Ectodermal cell (in vitro differentiated cells): ENCODE results near the gene PRM1.

Experiments used
- H3K27ac ChIP-seq: 2 replicates; pipeline ENCODE4 v1.7.0; 2013; ENCODE audit warnings: mild to moderate bottlenecking, low read depth, low read length; ENCODE audit not compliant: insufficient read depth, poor library complexity, severe bottlenecking
- H3K27me3 ChIP-seq: 2 replicates; pipeline ENCODE4 v1.7.0; 2013; ENCODE audit warnings: mild to moderate bottlenecking, low read length; ENCODE audit not compliant: insufficient read depth, control insufficient read depth, poor library complexity, severe bottlenecking
- H3K36me3 ChIP-seq: one replicate; pipeline ENCODE4 v1.7.0; 2013; ENCODE audit warnings: low read length; ENCODE audit not compliant: control insufficient read depth, insufficient read depth
- H3K4me1 ChIP-seq: one replicate; pipeline ENCODE4 v1.7.0; 2013; ENCODE audit warnings: low read length; ENCODE audit not compliant: control insufficient read depth, insufficient read depth
- H3K4me3 ChIP-seq: 2 replicates; pipeline ENCODE4 v1.7.0; 2013; ENCODE audit warnings: low read depth, low read length, control low read depth; ENCODE audit not compliant: insufficient read depth
- H3K9me3 ChIP-seq: 2 replicates; pipeline ENCODE4 v1.7.0; 2013; ENCODE audit warnings: mild to moderate bottlenecking, low read length, moderate library complexity; ENCODE audit not compliant: control insufficient read depth
- WGBS, 2 experiments: methylation state at CpG; one replicate each; pipeline ENCODE4 v1.1.7; 2013; ENCODE audit warnings: missing lambda C conversion rate in 2 of 2; 5-methylcytosine and 5-hydroxymethylcytosine counted together

PRM1 gene

DNA sequence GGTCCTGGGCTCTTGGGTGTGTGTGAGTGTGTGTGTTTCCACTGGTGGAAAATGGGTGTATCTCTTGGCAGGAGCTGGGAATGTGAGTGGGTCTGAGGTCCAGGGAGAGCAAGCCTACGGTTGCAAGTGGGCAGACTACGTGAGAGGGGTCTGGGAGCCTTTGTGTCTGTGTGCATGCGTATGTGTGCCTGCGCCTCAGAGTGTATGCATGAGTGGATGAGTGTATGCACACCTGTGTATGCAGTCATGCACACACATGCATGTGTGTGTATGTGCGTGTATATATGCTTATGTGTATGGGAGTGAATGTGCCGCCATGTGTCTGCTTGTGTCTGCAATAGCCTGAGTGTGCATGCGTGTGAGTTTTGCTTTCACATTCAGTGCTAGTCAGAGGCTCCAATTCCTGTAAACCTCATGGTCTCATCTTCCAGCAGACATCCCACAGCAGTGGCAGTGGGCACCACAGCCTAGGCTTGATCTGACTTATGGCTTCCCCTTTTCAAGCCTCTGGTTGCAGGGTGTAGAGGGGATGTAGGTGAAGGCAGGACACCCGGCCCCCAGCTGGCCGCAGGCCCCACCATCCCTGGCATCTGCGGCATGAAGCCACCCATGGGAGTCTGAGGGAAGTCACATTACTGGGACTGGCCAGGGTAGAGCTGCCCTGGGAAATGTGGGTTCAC, 44.4 kb upstream of the PRM1 start:
- no peak overlapping the region for H3K27ac ChIP-seq
- H3K4me3 ChIP-seq = no peak overlapping the region
- no peaks in the 10 kb centered on the region for H3K9me3 ChIP-seq
- H3K36me3 ChIP-seq = no peaks in the 10 kb centered on the region
- peaks cover 17% of the 10 kb centered on the region for H3K4me1 ChIP-seq
- H3K27me3 ChIP-seq = no peaks in the 10 kb centered on the region
- WGBS, 2 experiments = 84 to 86% methylated on average over 10 of the region's 10 CpGs

DNA sequence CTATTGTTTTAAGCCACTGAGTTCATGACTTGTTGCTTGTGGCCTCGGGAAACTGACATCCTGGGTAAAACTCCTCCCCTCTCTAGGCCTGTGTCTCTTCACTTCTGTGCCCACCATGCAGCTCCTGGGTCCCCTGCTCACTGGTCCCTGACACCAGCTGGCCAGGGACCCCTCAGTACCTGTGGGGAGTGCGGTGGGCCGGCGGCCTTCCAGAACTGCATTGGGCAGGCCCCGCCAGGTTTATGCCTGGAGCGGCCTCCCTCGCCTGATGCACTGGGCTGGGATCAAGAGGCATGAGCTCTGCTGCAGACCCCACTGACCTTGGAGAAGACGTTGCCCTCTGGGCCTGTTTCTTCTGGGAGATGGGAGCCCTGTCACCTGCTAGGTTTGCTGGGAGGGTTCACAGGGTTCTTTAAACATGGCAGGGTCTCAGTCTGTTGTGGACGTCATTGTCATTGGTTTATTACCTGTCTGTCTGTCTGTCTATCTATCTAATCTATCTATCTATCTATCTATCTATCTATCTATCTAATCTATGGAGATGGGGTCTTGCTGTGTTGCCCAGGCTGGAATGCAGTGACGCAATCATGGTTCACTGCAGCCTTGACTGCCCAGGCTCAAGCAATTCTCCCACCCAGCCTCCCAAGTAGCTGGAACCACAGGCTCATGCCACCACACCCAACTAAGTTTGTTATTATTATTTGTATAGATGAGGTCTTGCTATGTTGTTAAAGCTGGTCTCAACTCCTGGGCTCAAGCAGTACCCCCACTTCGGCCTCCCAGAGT, 42.6 kb upstream of the PRM1 start:
- no peaks in the 10 kb centered on the region for H3K9me3 ChIP-seq
- H3K27ac ChIP-seq = no peak overlapping the region
- H3K36me3 ChIP-seq = no peaks in the 10 kb centered on the region
- no peaks in the 10 kb centered on the region for H3K27me3 ChIP-seq
- peaks cover 9% of the 10 kb centered on the region for H3K4me1 ChIP-seq
- no peak overlapping the region for H3K4me3 ChIP-seq
- WGBS, 2 experiments = 92 to 94% methylated on average over 10 to 11 of the region's 11 CpGs

DNA sequence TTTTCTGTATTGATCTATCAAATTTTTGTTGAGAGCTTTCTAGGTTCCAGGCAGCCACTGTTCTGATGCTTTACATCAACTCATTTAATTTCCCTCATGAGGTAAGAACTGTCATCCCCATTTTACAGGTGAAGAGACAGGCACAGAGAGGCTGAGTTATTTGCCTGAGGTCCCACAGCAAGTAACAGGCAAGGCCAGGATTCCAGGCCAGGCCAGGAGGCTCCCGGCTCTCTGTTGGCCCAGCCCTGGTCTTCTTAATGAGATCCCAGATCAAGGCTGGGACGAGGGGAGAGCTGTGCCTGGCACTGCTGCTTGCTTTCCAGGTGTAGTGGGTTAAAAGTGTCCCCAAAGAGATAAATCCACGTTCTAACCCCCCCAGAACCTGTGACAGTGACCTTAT, 41.7 kb upstream of the PRM1 start:
- WGBS, 2 experiments = 92 to 94% methylated on average over 3 of the region's 3 CpGs
- H3K4me1 ChIP-seq = no peaks in the 10 kb centered on the region
- H3K27ac ChIP-seq = no peak overlapping the region
- H3K36me3 ChIP-seq = no peaks in the 10 kb centered on the region
- no peak overlapping the region for H3K4me3 ChIP-seq
- no peaks in the 10 kb centered on the region for H3K27me3 ChIP-seq
- H3K9me3 ChIP-seq = no peaks in the 10 kb centered on the region

DNA sequence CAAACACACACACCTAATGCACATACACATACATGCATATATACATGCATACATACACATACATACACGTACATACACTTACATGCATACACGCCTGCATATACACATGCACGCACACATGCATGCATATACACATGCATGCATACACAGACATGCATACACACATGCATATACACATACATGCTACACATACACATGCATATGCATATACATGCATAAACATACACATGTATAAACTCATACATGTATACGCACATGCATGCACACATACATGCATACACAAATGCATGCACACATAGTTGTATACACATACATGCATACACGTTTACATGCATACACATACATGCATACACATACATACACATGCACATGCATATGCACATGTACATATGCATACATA, 40.5 kb upstream of the PRM1 start:
- no peak overlapping the region for H3K27ac ChIP-seq
- no peak overlapping the region for H3K4me3 ChIP-seq
- H3K27me3 ChIP-seq = no peaks in the 10 kb centered on the region
- no peaks in the 10 kb centered on the region for H3K4me1 ChIP-seq
- no peaks in the 10 kb centered on the region for H3K9me3 ChIP-seq
- no peaks in the 10 kb centered on the region for H3K36me3 ChIP-seq
- WGBS, 2 experiments = 53 to 54% methylated on average over 5 of the region's 5 CpGs

DNA sequence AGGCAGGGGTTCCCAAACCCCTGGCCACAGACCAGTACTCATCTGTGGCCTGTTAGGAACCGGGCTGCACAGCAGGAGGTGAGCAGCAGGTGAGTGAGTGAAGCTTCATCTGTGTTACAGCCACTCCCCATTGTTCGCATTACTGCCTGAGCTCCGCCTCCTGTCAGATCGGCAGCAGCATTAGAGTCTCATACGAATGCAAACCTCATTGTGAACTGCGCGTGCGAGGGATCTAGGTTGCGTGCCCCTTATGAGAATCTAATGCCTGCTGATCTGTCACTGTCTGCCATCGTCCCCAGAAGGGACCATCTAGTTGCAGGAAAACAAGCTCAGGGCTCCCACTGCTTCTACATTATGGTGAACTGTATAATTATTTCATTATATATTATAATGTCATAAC, 39.0 kb upstream of the PRM1 start:
- Histone ChIP-seq H3K36me3 (no peaks in the 10 kb centered on the region), H3K27me3 (peaks cover 5% of the 10 kb centered on the region), H3K4me3 (no peak overlapping the region), H3K4me1 (peaks cover 7% of the 10 kb centered on the region), H3K9me3 (no peaks in the 10 kb centered on the region), H3K27ac (no peak overlapping the region)
- 71 to 76% methylated on average over 10 of the region's 10 CpGs for WGBS, 2 experiments

DNA sequence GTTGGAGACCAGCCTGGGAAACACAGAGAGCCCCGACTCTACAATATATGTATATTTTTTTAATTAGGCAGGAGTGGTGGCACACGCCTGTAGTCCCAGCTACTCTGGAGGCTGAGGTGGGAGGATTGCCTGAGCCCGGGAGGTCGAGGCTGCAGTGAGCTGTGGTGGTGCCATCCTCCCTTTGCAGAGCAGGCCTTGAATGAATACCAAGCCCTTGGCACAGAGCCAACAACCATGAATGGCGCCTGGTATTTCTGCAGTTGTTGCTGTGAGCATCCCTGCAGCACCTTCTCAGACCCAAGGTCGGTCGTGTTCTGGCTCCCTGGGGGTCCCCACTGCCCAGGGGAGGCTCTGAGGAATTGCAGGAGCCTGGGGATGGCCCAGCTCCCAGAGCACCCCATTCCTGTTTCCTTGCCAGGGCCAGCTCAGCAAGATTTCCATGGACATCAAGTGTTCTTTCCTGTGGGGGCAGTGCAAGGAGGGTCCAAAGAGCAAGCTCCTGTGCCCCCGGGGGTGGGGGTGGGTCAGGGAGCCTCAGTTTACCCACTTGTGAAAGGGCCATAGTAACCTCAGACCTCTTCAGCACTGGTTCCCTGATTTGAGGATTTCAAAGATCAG, 38.5 kb upstream of the PRM1 start:
- 82 to 84% methylated on average over 8 of the region's 8 CpGs for WGBS, 2 experiments
- Histone ChIP-seq H3K9me3 (no peaks in the 10 kb centered on the region), H3K36me3 (no peaks in the 10 kb centered on the region), H3K4me1 (peaks cover 9% of the 10 kb centered on the region), H3K27me3 (peaks cover 8% of the 10 kb centered on the region), H3K27ac (no peak overlapping the region), H3K4me3 (no peak overlapping the region)

DNA sequence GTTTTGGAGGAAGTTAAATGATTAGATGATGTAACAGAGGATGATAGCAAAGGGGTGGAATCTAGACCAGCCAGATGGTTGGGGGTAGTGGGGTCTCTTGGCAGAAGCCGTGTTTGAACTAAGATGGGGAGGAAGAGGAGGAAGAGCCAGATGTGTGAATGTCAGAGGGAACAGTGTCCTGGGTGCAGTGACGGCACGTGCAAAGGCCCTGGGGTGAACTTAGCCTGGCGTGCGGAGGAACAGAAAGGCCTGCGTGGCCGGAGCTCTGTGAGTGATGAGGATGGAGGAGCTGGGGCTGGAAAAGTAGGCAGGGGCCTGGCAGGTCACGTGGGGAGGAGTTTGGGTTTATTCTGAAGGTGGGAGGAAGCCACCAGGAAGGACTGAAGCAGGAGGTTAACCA, 37.7 kb upstream of the PRM1 start:
- H3K4me1 ChIP-seq = peaks cover 9% of the 10 kb centered on the region
- H3K27me3 ChIP-seq = peaks cover 8% of the 10 kb centered on the region
- no peaks in the 10 kb centered on the region for H3K36me3 ChIP-seq
- WGBS, 2 experiments = 94% methylated on average over 8 of the region's 8 CpGs
- H3K4me3 ChIP-seq = no peak overlapping the region
- no peaks in the 10 kb centered on the region for H3K9me3 ChIP-seq
- H3K27ac ChIP-seq = no peak overlapping the region

DNA sequence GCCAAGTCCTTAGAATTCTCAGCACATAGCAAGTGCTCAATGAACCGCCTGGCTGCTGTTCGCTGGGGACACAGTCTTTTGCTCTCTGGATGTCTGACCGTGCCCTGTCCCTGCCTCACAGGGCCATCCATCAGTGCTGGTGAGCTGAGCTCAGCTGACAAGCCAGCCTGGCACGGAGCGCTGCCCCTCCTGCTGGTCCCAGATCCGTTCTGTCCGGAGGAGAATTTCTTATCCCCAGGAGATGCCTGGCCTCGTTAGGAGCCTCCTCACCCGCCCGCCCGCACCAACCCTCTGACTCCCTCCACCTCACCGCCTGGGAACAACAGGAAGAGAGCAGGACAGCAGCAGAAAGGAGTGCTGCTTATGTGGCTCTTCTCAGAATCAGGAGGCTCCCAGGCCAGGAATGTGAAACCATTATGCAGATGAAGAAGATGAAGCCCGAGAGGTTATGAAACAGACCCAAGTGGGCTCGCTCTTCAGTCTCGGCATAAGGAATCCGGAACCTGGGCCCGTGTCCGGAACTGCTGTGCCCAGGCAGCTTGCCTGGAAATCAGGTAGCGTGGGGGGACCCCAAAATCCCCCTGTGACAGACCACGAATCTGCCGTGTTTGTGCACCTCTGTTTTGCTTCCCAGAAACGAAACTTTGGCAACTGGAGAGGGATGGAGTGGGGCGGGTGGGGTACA, 35.3 kb upstream of the PRM1 start:
- Histone ChIP-seq H3K27me3 (peaks cover 8% of the 10 kb centered on the region), H3K4me1 (peaks cover 9% of the 10 kb centered on the region), H3K9me3 (no peaks in the 10 kb centered on the region), H3K4me3 (no peak overlapping the region), H3K27ac (no peak overlapping the region), H3K36me3 (no peaks in the 10 kb centered on the region)
- WGBS, 2 experiments = 35 to 36% methylated on average over 23 of the region's 23 CpGs

DNA sequence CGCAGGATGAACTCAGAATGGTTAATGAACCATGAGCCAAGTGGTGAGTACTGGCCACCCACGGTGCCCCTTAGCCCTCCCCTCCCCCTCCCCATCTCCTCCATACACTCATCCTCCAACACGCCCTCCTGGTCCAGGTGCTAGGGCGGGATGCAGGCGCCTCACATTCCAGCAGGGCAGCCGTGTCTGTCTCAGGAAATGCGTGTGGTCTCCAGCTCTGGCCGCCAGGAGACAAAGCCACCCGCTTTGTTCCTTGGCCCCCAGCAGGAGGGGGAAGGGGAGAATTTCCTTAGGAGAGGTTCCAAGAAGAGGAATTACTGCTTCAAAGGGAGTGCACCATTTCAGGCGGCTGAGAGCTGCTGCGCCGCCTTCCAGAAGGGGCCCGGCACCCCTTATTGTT, 34.4 kb upstream of the PRM1 start:
- no peak overlapping the region for H3K4me3 ChIP-seq
- WGBS, 2 experiments = 2 to 3% methylated on average over 13 of the region's 13 CpGs
- peaks cover 8% of the 10 kb centered on the region for H3K27me3 ChIP-seq
- no peaks in the 10 kb centered on the region for H3K36me3 ChIP-seq
- no peaks in the 10 kb centered on the region for H3K9me3 ChIP-seq
- H3K27ac ChIP-seq = no peak overlapping the region
- peaks cover 9% of the 10 kb centered on the region for H3K4me1 ChIP-seq
